SH-SY5Y (cell line): Measurements from ENCODE around the gene DNASE1.

Source experiments
- GATA2 ChIP-seq: IDR thresholded peaks from 2 replicates; pipeline ENCODE4 v1.6.1; 2011; ENCODE audit warnings: mild to moderate bottlenecking, low read depth, low read length
- GATA3 ChIP-seq: IDR thresholded peaks from 2 replicates; pipeline ENCODE4 v1.6.1; 2011; ENCODE audit warnings: low read depth, mild to moderate bottlenecking, low read length, moderate library complexity

DNA sequence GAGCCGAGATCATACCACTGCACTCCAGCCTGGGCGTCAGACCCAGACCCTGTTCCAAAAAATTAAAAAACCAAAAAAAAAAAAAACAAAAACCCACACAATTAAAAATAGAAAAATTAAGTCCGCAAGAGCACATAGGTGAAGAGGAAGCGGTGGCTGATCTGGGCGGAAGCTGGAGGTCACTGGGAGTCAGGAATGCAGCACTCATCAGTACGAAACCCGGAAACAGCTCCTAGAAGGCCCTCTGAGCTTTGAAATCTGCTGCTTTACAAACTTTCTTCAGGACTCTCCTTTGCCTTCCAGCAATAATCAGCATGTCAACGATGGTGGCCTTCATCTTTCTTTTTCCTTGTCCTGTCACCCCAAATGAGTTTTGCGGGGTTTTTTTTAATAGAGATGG lies 33.3 kb downstream of the DNASE1 start:
- TF ChIP-seq GATA2 (no peak), GATA3 (no peak)
